ENCODE results near the gene BFSP1.

- TF ChIP-seq CTCF (IDR thresholded peaks at IDR 0.05; ENCODE audit: extremely low read depth in 1 of 2, insufficient read depth in 1 of 2, low read depth in 1 of 2, low read length in 2 of 2) (no peak), MYC (IDR thresholded peaks at IDR 0.05; ENCODE audit: low read depth, low read length) (no peak), POLR2A (IDR thresholded peaks at IDR 0.05; ENCODE audit: low read depth, low read length) (no peak), EZH2 (IDR thresholded peaks at IDR 0.05; ENCODE audit: borderline replicate concordance, low read depth, low read length, severe bottlenecking) (no peak), JUN (IDR thresholded peaks at IDR 0.05; ENCODE audit: borderline replicate concordance, insufficient read depth, insufficient read length, low read depth) (no peak), MAX (IDR thresholded peaks at IDR 0.05; ENCODE audit: insufficient read depth, insufficient read length) (no peak)
Observed at GRCh38 chr20:17537959-17538358, 6.8 kb upstream of the BFSP1 start.

Measured in endothelial cell of umbilical vein (primary cell).